HG02852 (cell line): ENCODE results near the gene NCAPG2.

ENCODE experiments used
- ATAC-seq: cut with Tn5 transposase; IDR thresholded peaks from one replicate; pipeline ENCODE4 v1.9.1; 2021; ENCODE audit warnings: mild to moderate bottlenecking, moderate library complexity; ENCODE audit not compliant: unreplicated experiment

Gene NCAPG2

GRCh38 chr7:158602905-158603772 is 101.5 kb downstream of the NCAPG2 start:
- ATAC-seq = peak; percentile 78

GRCh38 chr7:158602041-158602440 is 102.6 kb downstream of the NCAPG2 start:
- ATAC-seq = no peak

GRCh38 chr7:158601090-158601489 is 103.5 kb downstream of the NCAPG2 start:
- no peak for ATAC-seq

- ATAC-seq = no peak
Observed at GRCh38 chr7:158596745-158597144, 107.9 kb downstream of the NCAPG2 start.

- no peak for ATAC-seq
Observed at GRCh38 chr7:158596309-158596708, 108.3 kb downstream of the NCAPG2 start.

GRCh38 chr7:158595068-158595467 is 109.5 kb downstream of the NCAPG2 start:
- ATAC-seq = no peak

- no peak for ATAC-seq
Observed at GRCh38 chr7:158592541-158592940, 112.1 kb downstream of the NCAPG2 start.

- ATAC-seq = no peak
Observed at GRCh38 chr7:158591944-158592343, 112.7 kb downstream of the NCAPG2 start.

GRCh38 chr7:158590181-158590530 is 114.4 kb downstream of the NCAPG2 start:
- ATAC-seq = no peak

- no peak for ATAC-seq
Observed at GRCh38 chr7:158589653-158590052, 115.0 kb downstream of the NCAPG2 start.

GRCh38 chr7:158588878-158589442 is 115.6 kb downstream of the NCAPG2 start:
- ATAC-seq = no peak

- ATAC-seq = no peak
Observed at GRCh38 chr7:158588085-158588877, 116.3 kb downstream of the NCAPG2 start.

GRCh38 chr7:158587162-158588084 is 117.2 kb downstream of the NCAPG2 start, which contains the start of gene PTPRN2:
Gene PTPRN2 (minus strand): TSS chr7:158587823.
- peak; percentile 72 for ATAC-seq

GRCh38 chr7:158586499-158587161 is 118.0 kb downstream of the NCAPG2 start:
- no peak for ATAC-seq

GRCh38 chr7:158585721-158586498 is 118.7 kb downstream of the NCAPG2 start:
- no peak for ATAC-seq

- ATAC-seq = no peak
Observed at GRCh38 chr7:158584407-158584806, 120.2 kb downstream of the NCAPG2 start.

- ATAC-seq = no peak
Observed at GRCh38 chr7:158583810-158584209, 120.8 kb downstream of the NCAPG2 start.

- ATAC-seq = no peak
Observed at GRCh38 chr7:158583143-158583542, 121.5 kb downstream of the NCAPG2 start.

- no peak for ATAC-seq
Observed at GRCh38 chr7:158582089-158582456, 122.5 kb downstream of the NCAPG2 start.
